WTC11 (cell line): Measurements from ENCODE around the gene IRF2BP2. TPM values are rescaled to one million over a fixed set of nuclear protein-coding genes. Genes with fewer than 3 reads are reported as not detected.

Experiments used
- AR ChIP-seq: fragments of 250-450 bp; sonication (Bioruptor Pico); IDR thresholded peaks from 2 replicates; pipeline ENCODE4 v1.9.0; 2021; ENCODE audit warnings: mild to moderate bottlenecking
- ARID4B ChIP-seq: sonication (generic); formaldehyde crosslinking; IDR thresholded peaks from 2 replicates; pipeline ENCODE4 v1.8.0; 2023; ENCODE audit warnings: missing genetic modification reagents, mild to moderate bottlenecking, borderline replicate concordance
- ATF1 ChIP-seq: sonication (generic); formaldehyde crosslinking; IDR thresholded peaks from 2 replicates; pipeline ENCODE4 v1.8.1; 2023; ENCODE audit warnings: mild to moderate bottlenecking, moderate library complexity, missing genetic modification reagents
- ATF6 ChIP-seq: sonication (generic); formaldehyde crosslinking; IDR thresholded peaks from 2 replicates; pipeline ENCODE4 v1.8.1; 2023; ENCODE audit warnings: mild to moderate bottlenecking, missing genetic modification reagents
- E2F5 ChIP-seq: sonication (generic); formaldehyde crosslinking; IDR thresholded peaks from 2 replicates; pipeline ENCODE4 v1.8.1; 2022; ENCODE audit warnings: mild to moderate bottlenecking, moderate library complexity, missing genetic modification reagents
- FOXJ3 ChIP-seq: sonication (generic); formaldehyde crosslinking; IDR thresholded peaks from 2 replicates; pipeline ENCODE4 v1.9.0; 2021; ENCODE audit warnings: missing genetic modification reagents, mild to moderate bottlenecking, borderline replicate concordance
- FOXK1 ChIP-seq: sonication (generic); formaldehyde crosslinking; IDR thresholded peaks from 2 replicates; pipeline ENCODE4 v1.8.0; 2022; ENCODE audit warnings: mild to moderate bottlenecking, moderate library complexity, missing genetic modification reagents
- GABPB1 ChIP-seq: sonication (generic); formaldehyde crosslinking; IDR thresholded peaks from 2 replicates; pipeline ENCODE4 v1.8.1; 2023; ENCODE audit warnings: mild to moderate bottlenecking, missing genetic modification reagents
- HMGXB4 ChIP-seq: sonication (generic); formaldehyde crosslinking; IDR thresholded peaks from 2 replicates; pipeline ENCODE4 v1.8.1; 2023; ENCODE audit warnings: mild to moderate bottlenecking, moderate library complexity, missing genetic modification reagents
- IRF2 ChIP-seq: sonication (generic); formaldehyde crosslinking; IDR thresholded peaks from 2 replicates; pipeline ENCODE4 v1.8.0; 2022; ENCODE audit warnings: low read depth, missing genetic modification reagents, borderline replicate concordance
- KAT7 ChIP-seq: sonication (generic); formaldehyde crosslinking; IDR thresholded peaks from 2 replicates; pipeline ENCODE4 v1.8.1; 2023; ENCODE audit warnings: missing genetic modification reagents, mild to moderate bottlenecking, borderline replicate concordance
- NFATC4 ChIP-seq: fragments of 250-450 bp; sonication (Bioruptor Pico); IDR thresholded peaks from 2 replicates; pipeline ENCODE4 v1.9.0; 2021; ENCODE audit warnings: mild to moderate bottlenecking
- NR2C2 ChIP-seq: sonication (generic); formaldehyde crosslinking; IDR thresholded peaks from 2 replicates; pipeline ENCODE4 v1.8.0; 2022; ENCODE audit warnings: mild to moderate bottlenecking, missing genetic modification reagents
- NR3C1 ChIP-seq: sonication (generic); formaldehyde crosslinking; conservative IDR thresholded peaks from 2 replicates; pipeline ENCODE4 v1.8.1; 2023; ENCODE audit warnings: low read depth, mild to moderate bottlenecking, missing genetic modification reagents
- SMAD4 ChIP-seq: sonication (generic); formaldehyde crosslinking; IDR thresholded peaks from 2 replicates; pipeline ENCODE4 v1.8.0; 2022; ENCODE audit warnings: mild to moderate bottlenecking, missing genetic modification reagents
- SP1 ChIP-seq: sonication (generic); formaldehyde crosslinking; conservative IDR thresholded peaks from 2 replicates; pipeline ENCODE4 v1.8.1; 2022; ENCODE audit warnings: missing genetic modification reagents
- STAT6 ChIP-seq: sonication (generic); formaldehyde crosslinking; conservative IDR thresholded peaks from 2 replicates; pipeline ENCODE4 v1.8.1; 2023; ENCODE audit warnings: mild to moderate bottlenecking, low read depth, missing genetic modification reagents, moderate library complexity
- ZNF138 ChIP-seq: sonication (generic); formaldehyde crosslinking; conservative IDR thresholded peaks from 2 replicates; pipeline ENCODE4 v1.8.1; 2022; ENCODE audit warnings: mild to moderate bottlenecking, moderate library complexity, missing genetic modification reagents
- ZNF396 ChIP-seq: fragments of 250-450 bp; sonication (Bioruptor Pico); IDR thresholded peaks from 2 replicates; pipeline ENCODE4 v1.8.0; 2021; ENCODE audit warnings: mild to moderate bottlenecking, moderate library complexity, borderline replicate concordance
- ZNF423 ChIP-seq: fragments of 250-450 bp; sonication (Bioruptor Pico); IDR thresholded peaks from 2 replicates; pipeline ENCODE4 v2.1.2; 2022; ENCODE audit warnings: mild to moderate bottlenecking, moderate library complexity
- ZNF425 ChIP-seq: fragments of 250-450 bp; sonication (Bioruptor Pico); conservative IDR thresholded peaks from 2 replicates; pipeline ENCODE4 v1.9.0; 2021; ENCODE audit warnings: mild to moderate bottlenecking
- total RNA-seq: library from RNA; stranded (reverse); gene quantifications from 3 replicates; pipeline ENCODE4 v1.2.3, GENCODE V29; 2021

IRF2BP2 gene
- total RNA-seq, 1 experiment from 2014 or later, result 70.9 TPM

- TF ChIP-seq ZNF425 (CRISPR knock-in tag) (no peak), STAT6 (CRISPR knock-in tag) (no peak), GABPB1 (peak; percentile 45; the same call in 1 of the 2 replicates), NFATC4 (CRISPR knock-in tag) (no peak), ATF6 (CRISPR knock-in tag) (no peak), FOXK1 (0 out of 2 replicates have a peak, but pooled peaks have one; percentile 52), SP1 (CRISPR knock-in tag) (peak; percentile 35), ATF1 (no peak), NR3C1 (no peak), ZNF396 (no peak), NR2C2 (CRISPR knock-in tag) (no peak), ZNF423 (no peak), KAT7 (CRISPR knock-in tag) (no peak), SMAD4 (CRISPR knock-in tag) (no peak), ARID4B (CRISPR knock-in tag) (no peak), IRF2 (no peak), FOXJ3 (no peak), ZNF138 (no peak), E2F5 (CRISPR knock-in tag) (peak; percentile 77; the same call in 1 of the 2 replicates), HMGXB4 (CRISPR knock-in tag) (0 out of 2 replicates have a peak, but pooled peaks have one; percentile 37), AR (CRISPR knock-in tag) (no peak)
Observed at GRCh38 chr1:234599617-234600417, 10.2 kb downstream of the IRF2BP2 start (continued).
